Karpas-422 (cell line): ENCODE results near the gene ACADM. TPM values are rescaled to one million over a fixed set of nuclear protein-coding genes. Genes with fewer than 3 reads are reported as not detected.
"Not testable (repeated sequence)": the region's sequence is repeated elsewhere in the genome, so short reads cannot be mapped to it uniquely, and the experiment has no call there.

Experiments used
- DNase-seq: peaks from one replicate; pipeline ENCODE4 v3.0.0-alpha.2; 2015
- H2AFZ ChIP-seq: fragments of 200-600 bp; sonication (generic); 2 replicates; pipeline ENCODE4 v1.6.1; 2014; ENCODE audit warnings: antibody characterized with exemption, low read length, mixed read lengths
- H3K27ac ChIP-seq: fragments of 200-600 bp; sonication (generic); 2 replicates; pipeline ENCODE4 v1.5.1; 2014; ENCODE audit warnings: mild to moderate bottlenecking, low read length, moderate library complexity
- H3K27me3 ChIP-seq: fragments of 200-600 bp; sonication (generic); 2 replicates; pipeline ENCODE4 v1.6.1; 2014; ENCODE audit warnings: low read length, mixed read lengths
- H3K36me3 ChIP-seq: fragments of 200-600 bp; sonication (generic); 2 replicates; pipeline ENCODE4 v1.6.1; 2014; ENCODE audit warnings: low read length, mixed read lengths; ENCODE audit not compliant: insufficient read depth
- H3K4me1 ChIP-seq: fragments of 200-600 bp; sonication (generic); 2 replicates; pipeline ENCODE4 v1.6.1; 2014; ENCODE audit warnings: mild to moderate bottlenecking, low read length, mixed read lengths
- H3K4me2 ChIP-seq: fragments of 200-600 bp; sonication (generic); 2 replicates; pipeline ENCODE4 v1.6.1; 2014; ENCODE audit warnings: low read length, low read depth, mild to moderate bottlenecking; ENCODE audit not compliant: poor library complexity, severe bottlenecking
- H3K4me3 ChIP-seq: fragments of 200-600 bp; sonication (generic); 2 replicates; pipeline ENCODE4 v1.5.1; 2014; ENCODE audit warnings: mild to moderate bottlenecking, antibody characterized with exemption, low read length, mixed read lengths
- H3K79me2 ChIP-seq: fragments of 200-600 bp; sonication (generic); 2 replicates; pipeline ENCODE4 v1.6.1; 2014; ENCODE audit warnings: mild to moderate bottlenecking, low read length, mixed read lengths
- H3K9ac ChIP-seq: fragments of 200-600 bp; sonication (generic); 2 replicates; pipeline ENCODE4 v1.6.0; 2014; ENCODE audit warnings: low read length
- H3K9me2 ChIP-seq: fragments of 200-600 bp; sonication (generic), shearing (Covaris generic); replicated peaks from 2 replicates; pipeline ENCODE4 v1.6.0; 2014; ENCODE audit warnings: mild to moderate bottlenecking, low read length, moderate library complexity; ENCODE audit not compliant: insufficient read depth
- H3K9me3 ChIP-seq: fragments of 300-700, 200-600 bp; sonication (generic); 2 replicates; pipeline ENCODE4 v1.6.1; 2014; ENCODE audit warnings: low read length, mixed read lengths
- H4K20me1 ChIP-seq: fragments of 200-600 bp; sonication (generic); 2 replicates; pipeline ENCODE4 v1.6.1; 2014; ENCODE audit warnings: mild to moderate bottlenecking, antibody characterized with exemption, low read length, low read depth; ENCODE audit not compliant: insufficient read depth
- total RNA-seq: library from RNA; depleted of rRNA; stranded (reverse); fragments of >200 nt; shearing (Covaris generic); gene quantifications from 2 replicates; pipeline ENCODE4 v1.2.3, GENCODE V29; 2014; ENCODE audit warnings: low replicate concordance; rRNA removed

ACADM gene
- total RNA-seq = 104 and 109 TPM in 2 replicates

- Histone ChIP-seq H3K9ac (peak within 1 kb of the TSS; percentile 95), H3K36me3 (peaks cover 10% of the 10 kb centered on the region; the same call in 1 of the 2 replicates), H3K4me2 (peak within 1 kb of the TSS; percentile 79), H3K9me2 (no peaks in the 10 kb centered on the region), H3K9me3 (no peaks in the 10 kb centered on the region), H3K27me3 (no peaks in the 10 kb centered on the region), H3K4me1 (peaks cover 34% of the 10 kb centered on the region), H3K79me2 (peaks cover 49% of the 10 kb centered on the region), H3K4me3 (peak within 1 kb of the TSS; percentile 93), H4K20me1 (no peaks in the 10 kb centered on the region), H2AFZ (peak within 1 kb of the TSS; percentile 81), H3K27ac (peak within 1 kb of the TSS; percentile 82)
- DNase-seq = peak; percentile 96
Observed at GRCh38 chr1:75724472-75725022, at the start of gene ACADM. Gene ACADM (plus strand): TSS chr1:75724709. CDS start chr1:75724788, 79 bp downstream.

DNA sequence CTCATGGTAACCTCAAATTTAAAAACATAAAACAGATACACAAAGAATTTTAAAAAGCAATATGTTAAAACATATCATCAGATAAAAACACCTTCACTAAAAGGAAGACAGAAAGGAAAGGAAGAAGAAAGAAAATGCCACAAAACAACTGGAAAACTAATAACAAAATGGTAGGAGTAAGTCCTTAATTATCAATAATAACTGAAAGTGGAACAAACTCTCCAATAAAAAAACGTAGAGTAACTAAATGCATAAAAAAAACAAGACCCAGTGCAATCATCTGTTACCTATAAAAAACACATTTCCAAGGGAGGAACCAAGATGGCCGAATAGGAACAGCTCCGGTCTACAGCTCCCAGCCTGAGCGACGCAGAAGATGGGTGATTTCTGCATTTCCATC, 47.1 kb upstream of the ACADM start:
- no peak for DNase-seq
- Histone ChIP-seq H4K20me1 (no peaks in the 10 kb centered on the region), H3K9me2 (no peaks in the 10 kb centered on the region), H3K79me2 (no peaks in the 10 kb centered on the region), H3K4me2 (no peak overlapping the region), H3K27ac (no peak overlapping the region), H3K27me3 (no peaks in the 10 kb centered on the region), H2AFZ (no peak overlapping the region), H3K4me1 (peaks cover 3% of the 10 kb centered on the region; the same call in 1 of the 2 replicates), H3K36me3 (no peaks in the 10 kb centered on the region), H3K4me3 (no peak overlapping the region), H3K9me3 (no peaks in the 10 kb centered on the region), H3K9ac (no peak overlapping the region)

DNA sequence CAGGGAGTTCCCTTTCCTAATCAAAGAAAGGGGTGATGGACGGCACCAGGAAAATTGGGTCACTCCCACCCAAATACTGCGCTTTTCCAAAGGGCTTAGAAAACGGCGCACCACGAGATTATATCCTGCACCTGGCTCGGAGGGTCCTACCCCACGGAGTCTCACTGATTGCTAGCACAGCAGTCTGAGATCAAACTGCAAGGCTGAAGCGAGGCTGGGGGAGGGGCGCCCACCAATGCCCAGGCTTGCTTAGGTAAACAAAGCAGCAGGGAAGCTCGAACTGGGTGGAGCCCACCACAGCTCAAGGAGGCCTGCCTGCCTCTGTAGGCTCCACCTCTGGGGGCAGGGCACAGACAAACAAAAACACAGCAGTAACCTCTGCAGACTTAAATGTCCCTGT, 46.5 kb upstream of the ACADM start:
- not testable (repeated sequence) for H2AFZ ChIP-seq, H3K4me1 ChIP-seq, H3K36me3 ChIP-seq, H3K27me3 ChIP-seq, H3K9ac ChIP-seq, H3K9me3 ChIP-seq, H3K4me2 ChIP-seq, H4K20me1 ChIP-seq, DNase-seq, H3K9me2 ChIP-seq, H3K27ac ChIP-seq, H3K79me2 ChIP-seq, H3K4me3 ChIP-seq

DNA sequence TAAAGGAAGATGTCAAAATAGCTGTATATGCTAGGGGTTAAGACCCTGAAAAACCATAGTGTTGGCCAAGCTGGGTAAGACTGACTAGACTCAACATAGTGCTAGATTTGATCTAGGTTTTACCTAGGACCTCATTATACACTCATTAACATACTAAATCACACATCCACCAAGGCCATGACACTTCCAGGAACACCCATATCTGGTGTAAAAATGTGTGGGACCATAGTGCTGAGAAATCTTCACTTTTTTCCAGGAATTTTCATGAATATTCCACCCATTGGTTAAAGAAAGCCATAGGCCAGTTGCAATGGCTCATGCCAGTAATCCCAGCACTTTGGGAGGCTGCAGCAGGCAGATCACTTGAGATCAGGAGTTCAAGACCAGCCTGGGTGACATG, 34.0 kb upstream of the ACADM start:
- H3K9me2 ChIP-seq = no peaks in the 10 kb centered on the region
- H3K36me3 ChIP-seq = no peaks in the 10 kb centered on the region
- no peak overlapping the region for H3K4me2 ChIP-seq
- no peaks in the 10 kb centered on the region for H3K9me3 ChIP-seq
- H4K20me1 ChIP-seq = no peaks in the 10 kb centered on the region
- H3K4me1 ChIP-seq = no peaks in the 10 kb centered on the region
- no peak overlapping the region for H2AFZ ChIP-seq
- no peak overlapping the region for H3K4me3 ChIP-seq
- no peak overlapping the region for H3K27ac ChIP-seq
- H3K79me2 ChIP-seq = no peaks in the 10 kb centered on the region
- no peak overlapping the region for H3K9ac ChIP-seq
- no peak for DNase-seq
- H3K27me3 ChIP-seq = no peaks in the 10 kb centered on the region

DNA sequence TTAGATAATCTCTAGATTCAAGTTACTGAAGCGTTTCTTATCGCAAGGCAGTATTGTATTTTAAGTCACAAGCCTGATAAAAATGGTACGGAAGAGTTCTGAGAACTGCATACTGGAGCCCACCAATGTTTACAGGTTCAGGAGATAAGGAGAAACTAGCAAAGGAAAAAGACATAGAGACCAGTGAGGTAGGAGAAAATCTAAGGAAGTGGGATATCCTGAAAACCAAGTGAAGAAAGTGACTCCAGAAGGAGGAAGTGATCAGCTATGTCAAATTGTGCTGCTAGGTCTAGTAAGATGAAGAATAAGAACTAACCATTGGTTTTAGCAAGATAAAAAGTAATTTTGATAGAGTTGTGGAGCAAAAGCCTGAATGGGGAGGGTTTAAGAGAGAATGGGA, 31.0 kb upstream of the ACADM start:
- H3K9ac ChIP-seq = no peak overlapping the region
- no peaks in the 10 kb centered on the region for H3K79me2 ChIP-seq
- DNase-seq = no peak
- no peak overlapping the region for H2AFZ ChIP-seq
- no peak overlapping the region for H3K4me3 ChIP-seq
- H3K4me1 ChIP-seq = no peaks in the 10 kb centered on the region
- no peaks in the 10 kb centered on the region for H4K20me1 ChIP-seq
- H3K36me3 ChIP-seq = no peaks in the 10 kb centered on the region
- no peaks in the 10 kb centered on the region for H3K9me2 ChIP-seq
- H3K27ac ChIP-seq = no peak overlapping the region
- H3K4me2 ChIP-seq = no peak overlapping the region
- H3K9me3 ChIP-seq = no peaks in the 10 kb centered on the region
- H3K27me3 ChIP-seq = no peaks in the 10 kb centered on the region

DNA sequence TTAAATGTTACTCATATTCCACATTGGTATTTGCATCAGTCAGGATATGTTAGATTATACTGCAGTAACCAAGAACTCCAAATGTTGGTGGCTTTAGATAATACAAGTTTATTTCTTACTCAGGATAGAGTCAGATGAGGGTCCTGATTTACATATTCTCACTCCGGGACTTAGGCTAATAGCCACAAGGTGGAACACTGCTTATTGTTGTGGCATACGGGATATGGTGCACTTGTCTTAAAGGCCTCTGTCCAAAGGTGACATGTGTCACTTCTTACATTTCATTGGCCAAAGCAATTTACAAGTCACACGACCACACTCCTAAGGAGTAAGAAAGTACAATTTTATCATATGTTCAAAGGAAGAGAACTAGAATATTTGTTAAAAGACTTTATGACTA, 28.5 kb upstream of the ACADM start:
- Histone ChIP-seq H3K4me2 (no peak overlapping the region), H3K4me3 (no peak overlapping the region), H3K36me3 (no peaks in the 10 kb centered on the region), H3K4me1 (no peaks in the 10 kb centered on the region), H3K9me3 (no peaks in the 10 kb centered on the region), H2AFZ (no peak overlapping the region), H3K9ac (no peak overlapping the region), H3K79me2 (no peaks in the 10 kb centered on the region), H3K9me2 (no peaks in the 10 kb centered on the region), H4K20me1 (no peaks in the 10 kb centered on the region), H3K27ac (no peak overlapping the region), H3K27me3 (no peaks in the 10 kb centered on the region)
- DNase-seq = no peak

GRCh38 chr1:75707191-75707590, 17.3 kb upstream of the ACADM start:
- Histone ChIP-seq H2AFZ (no peak overlapping the region), H3K27me3 (no peaks in the 10 kb centered on the region), H3K4me3 (no peak overlapping the region), H3K9ac (no peak overlapping the region), H3K36me3 (no peaks in the 10 kb centered on the region), H3K4me1 (0 out of 2 replicates have a peak, but pooled peaks cover 2% of the 10 kb centered on the region), H3K9me3 (no peaks in the 10 kb centered on the region), H4K20me1 (no peaks in the 10 kb centered on the region), H3K4me2 (no peak overlapping the region), H3K27ac (no peak overlapping the region), H3K79me2 (no peaks in the 10 kb centered on the region), H3K9me2 (no peaks in the 10 kb centered on the region)
- no peak for DNase-seq

- H3K9me3 ChIP-seq = no peaks in the 10 kb centered on the region
- H3K4me1 ChIP-seq = 0 out of 2 replicates have a peak, but pooled peaks cover 2% of the 10 kb centered on the region
- H3K36me3 ChIP-seq = no peaks in the 10 kb centered on the region
- DNase-seq = no peak
- H3K4me3 ChIP-seq = no peak overlapping the region
- no peaks in the 10 kb centered on the region for H3K27me3 ChIP-seq
- no peak overlapping the region for H3K9ac ChIP-seq
- no peaks in the 10 kb centered on the region for H3K79me2 ChIP-seq
- no peaks in the 10 kb centered on the region for H4K20me1 ChIP-seq
- H3K27ac ChIP-seq = no peak overlapping the region
- no peak overlapping the region for H3K4me2 ChIP-seq
- H2AFZ ChIP-seq = no peak overlapping the region
- H3K9me2 ChIP-seq = no peaks in the 10 kb centered on the region
Observed at GRCh38 chr1:75708910-75709309, 15.6 kb upstream of the ACADM start.
